ENCODE measurements around the gene KRT25.
"Not testable (repeated sequence)": the region's sequence is repeated elsewhere in the genome, so short reads cannot be mapped to it uniquely, and the experiment has no call there.

Gene KRT25

GRCh38 chr17:40751065-40751464 is 4.1 kb downstream of the KRT25 start:
- no peak for DNase-seq (ENCODE audit: low read depth)

- no peak for DNase-seq (ENCODE audit: low read depth)
Measured at GRCh38 chr17:40750391-40750790, 4.7 kb downstream of the KRT25 start.

- not testable (repeated sequence) for DNase-seq (ENCODE audit: low read depth)
Measured at GRCh38 chr17:40748666-40749065, 6.5 kb downstream of the KRT25 start.

GRCh38 chr17:40738553-40738952 is 16.6 kb downstream of the KRT25 start:
- no peak for DNase-seq (ENCODE audit: low read depth)

- DNase-seq (ENCODE audit: low read depth): no peak
Measured at GRCh38 chr17:40735016-40735415, 20.1 kb downstream of the KRT25 start.

- no peak for DNase-seq (ENCODE audit: low read depth)
Measured at GRCh38 chr17:40734018-40734417, 21.1 kb downstream of the KRT25 start.

- DNase-seq (ENCODE audit: low read depth): no peak
Measured at GRCh38 chr17:40730970-40731369, 24.2 kb downstream of the KRT25 start.

GRCh38 chr17:40727447-40728231 is 27.5 kb downstream of the KRT25 start:
- no peak for DNase-seq (ENCODE audit: low read depth)

GRCh38 chr17:40726919-40727318 is 28.2 kb downstream of the KRT25 start:
- no peak for DNase-seq (ENCODE audit: low read depth)

- no peak for DNase-seq (ENCODE audit: low read depth)
Measured at GRCh38 chr17:40724656-40725055, 30.5 kb downstream of the KRT25 start.

GRCh38 chr17:40722241-40722640 is 32.9 kb downstream of the KRT25 start:
- DNase-seq (ENCODE audit: low read depth): no peak

GRCh38 chr17:40720899-40721298 is 34.2 kb downstream of the KRT25 start:
- DNase-seq (ENCODE audit: low read depth): no peak

- no peak for DNase-seq (ENCODE audit: low read depth)
Measured at GRCh38 chr17:40718930-40719329, 36.2 kb downstream of the KRT25 start.

- DNase-seq (ENCODE audit: low read depth): no peak
Measured at GRCh38 chr17:40717776-40718175, 37.4 kb downstream of the KRT25 start.

- no peak for DNase-seq (ENCODE audit: low read depth)
Measured at GRCh38 chr17:40714473-40714872, 40.7 kb downstream of the KRT25 start.

GRCh38 chr17:40707745-40708144 is 47.4 kb downstream of the KRT25 start:
- DNase-seq (ENCODE audit: low read depth): no peak

GRCh38 chr17:40705584-40705983 is 49.5 kb downstream of the KRT25 start:
- no peak for DNase-seq (ENCODE audit: low read depth)

- no peak for DNase-seq (ENCODE audit: low read depth)
Measured at GRCh38 chr17:40703652-40704051, 51.5 kb downstream of the KRT25 start, which contains the start of gene KRT24. TSS of gene KRT24 (minus strand) at chr17:40703752. CDS start at chr17:40703693, 59 bp downstream.

GRCh38 chr17:40702271-40702670 is 52.9 kb downstream of the KRT25 start:
- no peak for DNase-seq (ENCODE audit: low read depth)

GRCh38 chr17:40699853-40700252 is 55.3 kb downstream of the KRT25 start:
- no peak for DNase-seq (ENCODE audit: low read depth)

- DNase-seq (ENCODE audit: low read depth): no peak
Measured at GRCh38 chr17:40699371-40699770, 55.8 kb downstream of the KRT25 start.
